Psoas muscle (tissue), 8 donors: ENCODE measurements around the gene DZIP1L. TPM values are rescaled to one million over a fixed set of nuclear protein-coding genes. Genes with fewer than 3 reads are reported as not detected.
A peak's percentile ranks its signal among the peaks of the same experiment; 100 is the strongest.
"Not testable (repeated sequence)": the region's sequence is repeated elsewhere in the genome, so short reads cannot be mapped to it uniquely, and the experiment has no call there.

Source experiments
- ATAC-seq, 4 donors: fragments of 200-7000 bp; cut with Tn5 transposase; one replicate each; pipeline ENCODE4 v1.9.1; 2020; ENCODE audit warnings: moderate library complexity in 3 of 4, mild to moderate bottlenecking in 2 of 4
- DNase-seq, 2 donors: peaks; one replicate each; pipeline ENCODE4 v3.0.0-alpha.2; 2020
- H3K27ac ChIP-seq: fragments of 200-600 bp; one replicate; pipeline ENCODE4 v1.8.0; 2022
- H3K27me3 ChIP-seq, 3 donors: fragments of 200-600 bp in 1 of 3; one replicate each; pipeline versions ENCODE4 v1.6.1 to v1.8.0; 2013 to 2022; ENCODE audit warnings: low read length in 2 of 3, mild to moderate bottlenecking in 2 of 3, moderate library complexity in 1 of 3; ENCODE audit not compliant: insufficient read depth in 3 of 3
- H3K36me3 ChIP-seq, 2 donors: fragments of 200-600 bp in 1 of 2; one replicate each; pipeline versions ENCODE4 v1.6.1 to v1.8.0; 2013 to 2022; ENCODE audit warnings: low read depth in 1 of 2, mild to moderate bottlenecking in 1 of 2, moderate library complexity in 1 of 2; ENCODE audit not compliant: insufficient read depth in 1 of 2
- H3K4me1 ChIP-seq: fragments of 200-600 bp; one replicate; pipeline ENCODE4 v1.8.0; 2022
- H3K4me3 ChIP-seq: fragments of 200-600 bp; one replicate; pipeline ENCODE4 v1.8.0; 2022; ENCODE audit warnings: mild to moderate bottlenecking
- H3K9me3 ChIP-seq: fragments of 200-600 bp; one replicate; pipeline ENCODE4 v1.8.0; 2022
- CTCF ChIP-seq: fragments of 200-600 bp; IDR thresholded peaks from one replicate; pipeline ENCODE4 v1.8.0; 2022; ENCODE audit warnings: antibody characterized with exemption
- WGBS, 3 donors: extraction: QIAGEN DNeasy Blood & Tissue Kit; methylation state at CpG; one replicate each; pipeline versions ENCODE4 v1.1.6 to v1.1.7; 2013; 5-methylcytosine and 5-hydroxymethylcytosine counted together
- intact Hi-C, 2 donors: fragments of 100-400 bp; cut with DNase I; formaldehyde crosslinking; loops; one replicate each; pipeline versions ENCODE4 v1.11.0 to v1.14.2; 2022
- polyA plus RNA-seq, 3 donors: library from polyadenylated mRNA; stranded (reverse); fragments of 200-250 nt; gene quantifications; one replicate each; pipeline ENCODE4 v1.2.3, GENCODE V29; 2013
- total RNA-seq, 4 donors: library from RNA; stranded (reverse); fragmentation: NEBNext Ultra II Directional in 2 of 4; extraction: Animal tissue kit (Norgen Biotek cat#: 25700) in 2 of 4; gene quantifications; one replicate each; pipeline versions ENCODE4 v1.2.1 to v1.2.4, GENCODE V29; 2021 to 2023
- donor health status: healthy with polysubstance abuse.
- donor health status: DM: no; HTN: no; CAD: no; lungs with moderate emphysema.
- donor health status: Bipolar disorder and iron deficiency.
- donor health status: healthy.
- donor health status: DM: yes; HTN: yes; CAD: no.
- donor health status: DM: no; HTN: no; CAD: no.
- donor health status: DM: no; HTN: no; CAD: no.
- donor health status: DM: yes; HTN: yes; CAD: no.

Gene DZIP1L
- total and polyA plus RNA-seq, 7 donors, result 0.22 to 3.0 (median 1.0) TPM

GRCh38 chr3:138112362-138112761, 3.0 kb downstream of the DZIP1L start:
- H3K27me3 ChIP-seq, result no peaks in the 10 kb centered on the region
- peaks cover 7% of the 10 kb centered on the region for H3K4me1 ChIP-seq
- intact Hi-C loops, result no loop called here
- peaks cover 0 to 5% of the 10 kb centered on the region in 2 donors for H3K36me3 ChIP-seq
- no peak for TF ChIP-seq CTCF
- H3K4me3 ChIP-seq, result no peak overlapping the region
- DNase-seq, result peak in 1 of 2 donors; percentile 23
- H3K9me3 ChIP-seq, result no peaks in the 10 kb centered on the region
- no peak overlapping the region for H3K27ac ChIP-seq
- no peak for ATAC-seq
- 88 to 91% (median 89%) methylated on average over 8 of the region's 8 CpGs for WGBS, 3 donors

DNA sequence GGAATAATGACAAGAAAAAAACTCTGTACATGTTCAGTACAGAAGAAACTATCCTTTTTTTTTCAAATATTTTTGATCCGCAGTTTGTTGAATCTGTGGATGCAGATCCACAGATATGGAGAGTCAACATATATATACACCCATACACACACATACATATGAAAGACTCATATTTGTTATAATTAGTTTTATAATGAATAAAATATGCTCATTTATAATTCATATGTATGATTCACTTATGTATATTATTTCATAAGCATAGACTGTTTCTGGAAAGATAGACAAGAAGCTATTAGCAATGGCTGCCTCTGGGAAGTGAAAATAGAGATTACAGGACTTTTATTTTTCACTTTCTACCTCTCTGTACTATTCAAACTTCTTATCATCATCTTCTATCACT, 9.8 kb downstream of the DZIP1L start:
- 96 to 100% (median 98%) methylated on average over 1 of the region's 1 CpG for WGBS, 3 donors
- intact Hi-C loops, result no loop called here
- no peaks in the 10 kb centered on the region for H3K27me3 ChIP-seq
- no peak for TF ChIP-seq CTCF
- H3K27ac ChIP-seq, result no peak overlapping the region
- no peak overlapping the region for H3K4me3 ChIP-seq
- no peak for ATAC-seq
- no peaks in the 10 kb centered on the region for H3K4me1 ChIP-seq
- no peaks in the 10 kb centered on the region for H3K9me3 ChIP-seq
- peaks cover 0 to 11% of the 10 kb centered on the region in 2 donors for H3K36me3 ChIP-seq
- no peak for DNase-seq

DNA sequence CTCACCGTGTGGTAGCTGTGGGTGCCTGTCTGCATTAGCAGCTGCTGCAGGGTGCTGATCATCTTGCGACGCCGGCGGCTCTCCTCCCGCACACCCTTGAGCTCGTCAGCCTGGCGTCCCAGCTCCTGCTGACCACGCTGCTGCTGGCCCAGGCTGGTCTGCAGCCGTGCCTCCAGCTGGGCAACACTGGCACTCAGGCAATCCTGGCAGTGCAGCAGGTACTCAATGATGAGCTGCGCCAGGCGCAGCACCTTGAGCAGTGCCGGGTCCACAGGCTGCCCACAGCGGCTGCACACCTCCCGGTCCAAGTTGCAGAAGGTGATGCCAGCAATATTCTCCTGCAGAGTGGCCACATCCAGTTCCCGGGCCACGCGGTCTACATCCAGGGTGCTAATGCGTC, 11.9 kb downstream of the DZIP1L start:
- Histone ChIP-seq H3K4me3 (no peak overlapping the region), H3K4me1 (no peaks in the 10 kb centered on the region), H3K9me3 (no peaks in the 10 kb centered on the region), H3K27ac (no peak overlapping the region), H3K27me3 (no peaks in the 10 kb centered on the region), H3K36me3 (peaks cover 0 to 14% of the 10 kb centered on the region in 2 donors)
- TF ChIP-seq CTCF, result no peak
- ATAC-seq (no peak), DNase-seq (no peak)
- intact Hi-C loops, result no loop called here
- 96 to 97% (median 96%) methylated on average over 19 of the region's 19 CpGs for WGBS, 3 donors

GRCh38 chr3:138101351-138101940, 14.0 kb downstream of the DZIP1L start:
- H3K9me3 ChIP-seq, H3K27ac ChIP-seq, intact Hi-C loops, H3K27me3 ChIP-seq, H3K4me3 ChIP-seq, DNase-seq, H3K4me1 ChIP-seq, ATAC-seq: not testable (repeated sequence)
- WGBS, 3 donors, result 78 to 89% (median 84%) methylated on average over 22 of the region's 22 CpGs
- peaks cover 0 to 14% of the 10 kb centered on the region in 2 donors for H3K36me3 ChIP-seq

DNA sequence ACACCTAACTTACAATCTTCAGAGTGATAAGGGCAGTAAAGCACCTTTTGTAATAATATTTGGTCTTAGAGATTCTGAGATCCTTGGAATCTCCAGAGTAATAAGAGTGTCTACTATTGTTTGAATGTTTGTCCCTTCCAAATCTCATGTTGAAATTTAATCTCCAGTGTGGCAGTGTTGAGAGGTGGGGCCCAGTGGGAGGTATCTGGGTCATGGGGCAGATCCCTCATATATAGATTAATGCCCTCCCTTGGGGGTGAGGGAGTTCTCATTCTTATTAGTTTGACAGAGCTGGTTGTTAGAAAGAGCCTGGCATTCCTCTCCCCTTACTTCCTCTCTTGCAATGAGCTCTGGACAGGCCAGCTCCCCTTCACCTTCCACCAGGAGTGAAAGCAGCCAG, 16.0 kb downstream of the DZIP1L start:
- no peak overlapping the region for H3K27ac ChIP-seq
- no peaks in the 10 kb centered on the region for H3K9me3 ChIP-seq
- no peaks in the 10 kb centered on the region for H3K4me1 ChIP-seq
- ATAC-seq (no peak), DNase-seq (no peak)
- H3K36me3 ChIP-seq, result peaks cover 0 to 17% of the 10 kb centered on the region in 2 donors
- H3K4me3 ChIP-seq, result no peak overlapping the region
- H3K27me3 ChIP-seq, result no peaks in the 10 kb centered on the region
- TF ChIP-seq CTCF, result no peak
- intact Hi-C loops, result no loop called here
